Measurements from ENCODE around the gene TPD52L1.

Gene TPD52L1

GRCh38 chr6:125224231-125224861, 70.8 kb downstream of the TPD52L1 start:
- no peaks in the 10 kb centered on the region for H3K9me3 Mint-ChIP-seq

DNA sequence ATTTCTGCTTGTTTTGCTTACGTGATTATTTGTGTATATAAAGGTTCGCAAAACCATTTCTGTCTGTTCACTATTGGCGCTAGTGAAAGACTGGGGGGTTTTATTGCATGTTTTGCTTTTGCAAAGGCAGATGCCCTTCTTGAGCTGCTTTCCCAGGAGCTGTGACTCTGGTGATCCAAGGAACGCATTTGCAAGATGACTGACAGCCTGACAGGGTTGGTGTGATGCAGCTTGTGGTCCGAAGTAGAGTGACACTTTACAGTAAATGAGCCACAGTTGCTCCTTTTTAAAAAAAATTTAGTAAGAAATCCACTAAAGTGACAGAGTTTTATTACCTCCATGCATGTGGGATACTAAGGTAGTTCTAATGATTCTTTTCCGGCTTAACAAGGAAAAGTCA, 73.7 kb downstream of the TPD52L1 start:
- Mint-ChIP-seq H3K9me3 (no peaks in the 10 kb centered on the region), H3K4me1 (no peaks in the 10 kb centered on the region), H3K36me3 (no peaks in the 10 kb centered on the region), H3K4me3 (no peak overlapping the region), H3K27ac (no peak overlapping the region)
- DNase-seq (ENCODE audit: low spot score in 2 of 2) (no peak), ATAC-seq (no peak)

More at GRCh38 chr6:125224231-125224861, 70.8 kb downstream of the TPD52L1 start:
- Mint-ChIP-seq H3K4me1 (no peaks in the 10 kb centered on the region), H3K36me3 (no peaks in the 10 kb centered on the region), H3K27ac (no peak overlapping the region), H3K4me3 (no peak overlapping the region)
- ATAC-seq = no peak
- DNase-seq (ENCODE audit: low spot score in 2 of 2) = no peak

DNA sequence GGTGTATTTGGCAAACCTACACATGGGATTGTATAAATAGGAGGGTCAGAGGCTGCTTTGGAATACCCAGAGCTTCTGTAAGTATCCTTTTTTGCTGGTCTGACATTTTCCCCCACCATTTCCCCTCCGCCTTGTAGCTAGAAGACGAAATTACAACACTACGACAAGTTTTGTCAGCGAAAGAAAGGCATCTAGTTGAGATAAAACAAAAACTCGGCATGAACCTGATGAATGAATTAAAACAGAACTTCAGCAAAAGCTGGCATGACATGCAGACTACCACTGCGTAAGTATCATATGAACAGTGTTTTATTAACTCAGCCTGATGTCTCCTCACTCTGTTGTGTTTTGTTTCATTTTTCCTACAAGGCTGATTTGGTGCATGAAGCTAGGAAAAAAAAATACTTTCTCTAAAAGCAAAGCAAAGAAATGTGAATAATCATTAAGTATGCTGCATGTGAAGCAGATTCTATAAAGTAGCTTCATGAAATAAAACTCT, 75.5 kb downstream of the TPD52L1 start:
- H3K9me3 Mint-ChIP-seq = no peaks in the 10 kb centered on the region
- ATAC-seq (no peak), DNase-seq (ENCODE audit: low spot score in 2 of 2) (no peak)
- no peak overlapping the region for H3K27ac Mint-ChIP-seq
- no peak overlapping the region for H3K4me3 Mint-ChIP-seq
- no peaks in the 10 kb centered on the region for H3K36me3 Mint-ChIP-seq
- no peaks in the 10 kb centered on the region for H3K4me1 Mint-ChIP-seq

DNA sequence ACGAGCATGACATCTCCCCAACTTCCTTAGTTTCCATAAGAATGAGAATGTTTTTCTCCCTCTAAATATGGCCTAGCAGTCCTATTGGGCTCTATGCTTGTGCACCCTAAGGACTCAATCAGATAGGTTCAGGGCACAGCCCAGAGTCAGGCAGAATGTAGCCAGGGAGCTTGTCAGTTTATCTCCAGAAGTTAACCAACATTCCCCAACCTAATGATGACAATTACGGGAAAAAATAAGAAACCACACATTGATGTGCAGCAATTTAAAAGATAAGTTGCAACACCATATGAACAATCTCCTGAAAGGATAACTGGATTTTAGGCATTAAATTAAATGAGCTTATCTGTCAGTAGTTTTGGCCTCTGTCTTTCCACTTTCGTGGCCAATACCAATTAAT, 77.1 kb downstream of the TPD52L1 start:
- Mint-ChIP-seq H3K4me3 (no peak overlapping the region), H3K36me3 (no peaks in the 10 kb centered on the region), H3K9me3 (no peaks in the 10 kb centered on the region), H3K4me1 (no peaks in the 10 kb centered on the region), H3K27ac (no peak overlapping the region)
- DNase-seq (ENCODE audit: low spot score in 2 of 2) = no peak
- ATAC-seq = no peak

DNA sequence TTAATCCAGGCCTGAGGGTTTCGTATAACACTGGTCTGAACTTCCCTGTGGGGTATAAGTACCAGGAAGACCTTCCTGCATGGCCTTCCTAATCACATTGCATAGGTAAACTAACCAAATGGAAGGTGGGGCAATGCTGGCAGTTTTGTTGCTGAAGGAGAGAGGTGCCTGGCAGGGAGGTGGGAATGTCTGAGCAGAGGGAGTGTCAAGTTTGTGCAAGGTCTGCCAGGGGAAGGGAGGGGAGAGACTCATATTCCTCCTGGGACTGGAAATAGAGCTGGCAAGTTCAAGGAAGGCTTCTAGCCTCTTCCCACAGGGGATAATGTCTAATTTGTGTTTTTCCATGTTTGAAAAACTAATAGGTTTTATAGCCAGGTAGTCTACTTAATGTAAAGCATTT, 77.6 kb downstream of the TPD52L1 start:
- H3K27ac Mint-ChIP-seq = no peak overlapping the region

GRCh38 chr6:125231574-125232343, 78.2 kb downstream of the TPD52L1 start:
- no peak overlapping the region for H3K27ac Mint-ChIP-seq
- no peaks in the 10 kb centered on the region for H3K4me1 Mint-ChIP-seq
- ATAC-seq (no peak), DNase-seq (ENCODE audit: low spot score in 2 of 2) (no peak)
- no peaks in the 10 kb centered on the region for H3K36me3 Mint-ChIP-seq
- no peak overlapping the region for H3K4me3 Mint-ChIP-seq
- H3K9me3 Mint-ChIP-seq = no peaks in the 10 kb centered on the region

More for the DNA sequence above, 77.6 kb downstream of the TPD52L1 start:
- no peak for ATAC-seq
- no peak for DNase-seq (ENCODE audit: low spot score in 2 of 2)
- H3K36me3 Mint-ChIP-seq = no peaks in the 10 kb centered on the region
- H3K4me3 Mint-ChIP-seq = no peak overlapping the region
- H3K9me3 Mint-ChIP-seq = no peaks in the 10 kb centered on the region
- H3K4me1 Mint-ChIP-seq = no peaks in the 10 kb centered on the region

DNA sequence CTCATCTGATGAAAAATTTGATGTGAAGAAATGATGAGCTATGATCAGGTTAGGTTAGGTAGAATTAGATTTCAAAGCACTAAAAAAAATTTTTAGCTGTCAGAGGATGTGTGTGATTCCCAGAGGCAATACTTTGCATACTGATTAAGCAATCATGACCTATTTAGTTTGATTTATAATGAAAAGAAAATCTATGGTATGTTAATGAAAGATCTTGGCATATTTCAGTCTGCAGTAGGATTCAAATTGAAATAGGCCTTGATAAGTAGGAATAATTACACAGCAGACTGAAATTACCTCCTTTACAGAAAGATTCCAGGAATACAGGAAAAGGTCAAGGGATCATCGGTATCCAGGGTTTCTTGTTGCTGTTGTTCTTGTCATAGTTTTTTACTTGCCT, 78.9 kb downstream of the TPD52L1 start:
- H3K27ac Mint-ChIP-seq = no peak overlapping the region
- H3K9me3 Mint-ChIP-seq = no peaks in the 10 kb centered on the region
- H3K36me3 Mint-ChIP-seq = no peaks in the 10 kb centered on the region
- H3K4me3 Mint-ChIP-seq = no peak overlapping the region
- DNase-seq (ENCODE audit: low spot score in 2 of 2) = no peak
- no peak for ATAC-seq
- H3K4me1 Mint-ChIP-seq = no peaks in the 10 kb centered on the region

DNA sequence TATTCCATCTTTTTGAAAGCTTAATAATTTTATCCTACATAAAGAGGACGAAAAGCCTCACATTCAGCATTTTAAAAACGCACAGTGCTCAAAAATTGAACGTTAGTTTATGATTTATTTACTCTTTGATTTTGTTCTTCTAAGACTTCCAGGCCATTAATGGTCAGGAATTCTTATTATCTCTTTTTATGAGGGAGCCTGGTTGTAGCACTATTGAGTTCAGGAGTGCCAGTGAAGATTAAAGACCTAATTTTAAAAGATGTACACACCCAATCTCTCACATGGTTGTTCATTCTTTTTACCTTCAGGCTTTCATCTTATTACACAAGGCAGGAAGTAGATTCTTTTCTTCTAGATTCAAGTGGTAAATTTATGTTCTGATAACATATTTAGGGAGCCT, 79.6 kb downstream of the TPD52L1 start:
- Mint-ChIP-seq H3K27ac (no peak overlapping the region), H3K4me3 (no peak overlapping the region), H3K9me3 (no peaks in the 10 kb centered on the region), H3K36me3 (no peaks in the 10 kb centered on the region), H3K4me1 (no peaks in the 10 kb centered on the region)
- no peak for ATAC-seq
- DNase-seq (ENCODE audit: low spot score in 2 of 2) = no peak

- H3K27ac Mint-ChIP-seq = no peak overlapping the region
- H3K4me1 Mint-ChIP-seq = no peaks in the 10 kb centered on the region
- ATAC-seq (no peak), DNase-seq (ENCODE audit: low spot score in 2 of 2) (no peak)
- no peaks in the 10 kb centered on the region for H3K36me3 Mint-ChIP-seq
- H3K4me3 Mint-ChIP-seq = no peak overlapping the region
- peaks cover 9% of the 10 kb centered on the region for H3K9me3 Mint-ChIP-seq
Measured at GRCh38 chr6:125236536-125237327, 83.2 kb downstream of the TPD52L1 start.

DNA sequence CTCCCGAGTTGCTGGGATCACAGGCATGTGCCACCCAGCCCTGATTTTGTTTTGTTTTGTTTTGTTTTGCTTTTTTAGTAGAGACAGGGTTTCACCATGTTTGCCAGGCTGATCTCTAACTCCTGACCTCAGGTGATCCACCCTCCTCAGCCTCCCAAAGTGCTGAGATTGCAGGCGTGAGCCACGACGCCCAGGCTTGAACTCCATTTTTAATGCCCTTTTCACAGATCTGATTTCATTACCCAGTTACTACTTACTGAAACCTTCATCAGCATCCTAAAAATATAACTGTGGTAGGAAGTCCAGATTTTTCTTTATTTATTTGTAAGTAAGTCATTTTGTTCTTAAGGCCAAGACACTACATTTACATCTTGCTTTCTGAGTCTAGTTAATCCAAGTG, 84.2 kb downstream of the TPD52L1 start:
- peaks cover 10% of the 10 kb centered on the region for H3K9me3 Mint-ChIP-seq
- H3K4me3 Mint-ChIP-seq = no peak overlapping the region
- no peak for ATAC-seq
- no peak for DNase-seq (ENCODE audit: low spot score in 2 of 2)
- no peaks in the 10 kb centered on the region for H3K4me1 Mint-ChIP-seq
- H3K36me3 Mint-ChIP-seq = no peaks in the 10 kb centered on the region
- no peak overlapping the region for H3K27ac Mint-ChIP-seq

DNA sequence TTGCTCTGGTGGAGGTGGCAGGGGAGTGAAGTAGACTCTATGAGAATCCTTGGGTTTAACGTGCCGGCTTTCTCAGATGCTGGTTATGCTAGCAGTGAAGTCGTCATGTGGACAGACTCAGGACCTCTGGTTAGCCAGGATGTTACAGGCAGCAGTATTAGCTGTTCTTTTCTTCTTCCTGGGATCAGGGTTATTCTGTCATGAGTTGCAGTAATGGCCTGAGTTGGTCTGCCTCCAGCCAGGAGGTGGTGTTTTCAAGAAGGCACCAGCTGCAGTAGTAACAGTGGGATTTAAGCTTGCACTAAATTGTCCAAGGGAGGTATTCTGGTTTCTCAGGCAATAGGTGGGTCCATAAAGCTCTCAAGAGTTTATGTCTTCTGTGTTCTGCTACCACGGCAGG, 91.5 kb downstream of the TPD52L1 start:
- DNase-seq (ENCODE audit: low spot score in 2 of 2) (no peak), ATAC-seq (no peak)
- H3K4me3 Mint-ChIP-seq = no peak overlapping the region
- no peak overlapping the region for H3K27ac Mint-ChIP-seq
- peaks cover 10% of the 10 kb centered on the region for H3K9me3 Mint-ChIP-seq
- H3K4me1 Mint-ChIP-seq = no peaks in the 10 kb centered on the region
- H3K36me3 Mint-ChIP-seq = no peaks in the 10 kb centered on the region

- no peak for ATAC-seq
- Mint-ChIP-seq H3K4me1 (no peaks in the 10 kb centered on the region), H3K9me3 (peaks cover 8% of the 10 kb centered on the region), H3K4me3 (no peak overlapping the region), H3K27ac (no peak overlapping the region), H3K36me3 (no peaks in the 10 kb centered on the region)
- DNase-seq (ENCODE audit: low spot score in 2 of 2) = no peak
Measured at GRCh38 chr6:125245523-125246264, 92.1 kb downstream of the TPD52L1 start.

DNA sequence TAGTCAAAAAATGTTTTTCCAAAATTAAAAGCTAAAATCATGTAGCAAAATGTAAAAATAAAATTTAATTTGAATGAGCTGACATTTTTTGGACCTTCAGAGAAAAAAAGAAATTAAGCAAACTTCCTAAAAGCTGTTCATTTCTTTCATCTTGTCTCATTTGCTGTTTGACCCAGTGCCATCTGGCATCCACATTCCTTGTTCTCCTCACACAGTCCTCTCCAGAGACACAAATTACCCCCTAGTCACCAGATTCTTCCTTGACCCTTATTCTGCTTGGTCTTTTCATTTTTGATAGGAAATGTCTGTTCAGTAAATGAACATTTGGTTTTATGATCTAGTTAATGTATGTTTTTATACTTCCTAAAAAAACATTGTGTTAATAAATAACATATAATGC, 93.0 kb downstream of the TPD52L1 start:
- DNase-seq (ENCODE audit: low spot score in 2 of 2) (no peak), ATAC-seq (no peak)
- Mint-ChIP-seq H3K36me3 (no peaks in the 10 kb centered on the region), H3K9me3 (peaks cover 2% of the 10 kb centered on the region), H3K4me3 (no peak overlapping the region), H3K4me1 (no peaks in the 10 kb centered on the region), H3K27ac (no peak overlapping the region)

- no peak overlapping the region for H3K27ac Mint-ChIP-seq
- ATAC-seq = no peak
- no peak for DNase-seq (ENCODE audit: low spot score in 2 of 2)
- H3K4me1 Mint-ChIP-seq = no peaks in the 10 kb centered on the region
- no peaks in the 10 kb centered on the region for H3K9me3 Mint-ChIP-seq
- no peak overlapping the region for H3K4me3 Mint-ChIP-seq
- no peaks in the 10 kb centered on the region for H3K36me3 Mint-ChIP-seq
Measured at GRCh38 chr6:125248136-125248535, 94.6 kb downstream of the TPD52L1 start.

- no peak for ATAC-seq
- no peak overlapping the region for H3K27ac Mint-ChIP-seq
- no peaks in the 10 kb centered on the region for H3K36me3 Mint-ChIP-seq
- no peaks in the 10 kb centered on the region for H3K4me1 Mint-ChIP-seq
- no peak overlapping the region for H3K4me3 Mint-ChIP-seq
- no peaks in the 10 kb centered on the region for H3K9me3 Mint-ChIP-seq
- DNase-seq (ENCODE audit: low spot score in 2 of 2) = no peak
Measured at GRCh38 chr6:125250511-125250910, 96.9 kb downstream of the TPD52L1 start.

Measured in stimulated activated effector memory CD8-positive, alpha-beta T cell treated with anti-CD3 and anti-CD28 coated beads, Interleukin-12 subunit alpha, Interleukin-12 subunit beta, amount 100 ng/mL, for 72 hours (primary cell).